ENCODE results near the gene FRMD1.

Gene FRMD1

DNA sequence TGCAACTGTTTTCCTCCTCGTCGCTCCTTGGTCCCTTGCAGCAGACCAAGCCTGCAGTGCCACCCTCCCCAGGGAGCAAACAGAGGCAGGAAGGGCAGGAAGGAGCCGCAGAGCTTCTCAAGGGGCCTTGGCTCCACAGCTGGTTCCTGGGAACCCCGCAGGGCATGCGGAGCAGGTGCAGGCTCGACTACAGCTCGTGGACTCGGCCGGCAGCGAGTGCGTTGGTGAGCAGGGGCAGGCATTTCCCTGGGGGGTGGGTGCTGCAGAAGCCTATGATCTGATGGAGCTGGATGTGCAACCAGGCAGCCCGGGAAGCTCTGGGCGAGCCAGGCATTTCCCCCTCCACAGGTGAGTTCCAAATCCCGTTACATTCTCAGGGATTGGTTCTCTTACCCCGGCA is 37.1 kb downstream of the FRMD1 start:
- no peak for DNase-seq (ENCODE audit: low read depth)
- TF ChIP-seq, protein P1, sequence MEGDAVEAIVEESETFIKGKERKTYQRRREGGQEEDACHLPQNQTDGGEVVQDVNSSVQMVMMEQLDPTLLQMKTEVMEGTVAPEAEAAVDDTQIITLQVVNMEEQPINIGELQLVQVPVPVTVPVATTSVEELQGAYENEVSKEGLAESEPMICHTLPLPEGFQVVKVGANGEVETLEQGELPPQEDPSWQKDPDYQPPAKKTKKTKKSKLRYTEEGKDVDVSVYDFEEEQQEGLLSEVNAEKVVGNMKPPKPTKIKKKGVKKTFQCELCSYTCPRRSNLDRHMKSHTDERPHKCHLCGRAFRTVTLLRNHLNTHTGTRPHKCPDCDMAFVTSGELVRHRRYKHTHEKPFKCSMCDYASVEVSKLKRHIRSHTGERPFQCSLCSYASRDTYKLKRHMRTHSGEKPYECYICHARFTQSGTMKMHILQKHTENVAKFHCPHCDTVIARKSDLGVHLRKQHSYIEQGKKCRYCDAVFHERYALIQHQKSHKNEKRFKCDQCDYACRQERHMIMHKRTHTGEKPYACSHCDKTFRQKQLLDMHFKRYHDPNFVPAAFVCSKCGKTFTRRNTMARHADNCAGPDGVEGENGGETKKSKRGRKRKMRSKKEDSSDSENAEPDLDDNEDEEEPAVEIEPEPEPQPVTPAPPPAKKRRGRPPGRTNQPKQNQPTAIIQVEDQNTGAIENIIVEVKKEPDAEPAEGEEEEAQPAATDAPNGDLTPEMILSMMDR (IDR thresholded peaks at IDR 0.05; ENCODE audit: insufficient read depth, low read depth, low read length, missing control alignments): no peak
- no peak overlapping the region for H3K4me3 ChIP-seq (ENCODE audit: low read length)

DNA sequence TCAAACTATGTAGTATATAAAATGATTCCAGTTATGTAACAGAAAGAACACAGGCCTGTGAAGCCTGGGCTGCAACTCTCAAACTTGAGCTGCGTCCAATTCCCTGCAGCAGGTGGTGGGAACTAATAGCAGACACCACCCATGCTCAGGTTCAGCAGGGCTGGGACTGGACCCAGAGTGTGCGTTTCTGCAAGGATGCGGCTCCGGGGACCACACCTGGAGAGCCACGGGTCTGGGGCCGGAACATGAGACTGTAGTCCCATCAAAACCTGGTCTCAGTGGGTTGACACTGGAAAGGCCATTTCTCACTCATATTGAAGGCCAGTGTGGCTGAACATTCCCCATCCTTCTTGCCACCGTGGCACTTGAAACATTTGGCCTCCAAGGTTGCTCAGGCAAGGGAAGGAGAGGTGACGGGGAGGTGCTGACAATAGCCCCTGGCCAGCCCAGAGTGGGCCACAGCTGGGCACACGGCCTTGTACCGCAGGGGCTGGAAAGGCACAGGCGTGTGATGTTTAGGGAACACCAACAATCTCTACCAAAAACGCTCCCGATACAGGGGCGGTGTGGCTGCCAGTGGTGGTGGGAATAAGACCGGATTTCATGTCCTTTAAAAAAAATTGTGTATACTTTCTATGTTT is 38.0 kb downstream of the FRMD1 start:
- no peak for DNase-seq (ENCODE audit: low read depth)
- TF ChIP-seq, protein P1 (IDR thresholded peaks at IDR 0.05; ENCODE audit: insufficient read depth, low read depth, low read length, missing control alignments): no peak
- H3K4me3 ChIP-seq (ENCODE audit: low read length): no peak overlapping the region

DNA sequence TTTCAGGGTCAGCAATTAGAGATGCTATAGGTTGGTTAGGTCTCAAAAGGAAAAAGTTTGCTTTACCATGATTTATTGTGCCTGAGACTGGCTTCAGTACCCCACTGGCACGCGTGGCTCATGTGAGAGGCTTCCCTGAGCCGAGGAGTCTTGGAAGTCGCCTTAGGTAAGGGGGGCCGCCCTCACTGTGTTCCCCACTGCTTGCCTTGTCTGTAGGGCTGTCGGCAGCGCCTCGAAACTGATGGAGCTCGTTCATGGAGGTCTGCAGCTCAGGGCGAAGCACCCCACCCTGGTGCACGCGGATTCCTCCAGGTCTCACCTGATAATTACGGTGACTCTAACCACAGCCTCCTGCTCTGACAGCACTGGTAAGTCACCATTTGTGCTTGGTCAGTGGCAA is 39.2 kb downstream of the FRMD1 start:
- H3K4me3 ChIP-seq (ENCODE audit: low read length): no peak overlapping the region
- no peak for DNase-seq (ENCODE audit: low read depth)
- TF ChIP-seq, protein P1 (IDR thresholded peaks at IDR 0.05; ENCODE audit: insufficient read depth, low read depth, low read length, missing control alignments): no peak

DNA sequence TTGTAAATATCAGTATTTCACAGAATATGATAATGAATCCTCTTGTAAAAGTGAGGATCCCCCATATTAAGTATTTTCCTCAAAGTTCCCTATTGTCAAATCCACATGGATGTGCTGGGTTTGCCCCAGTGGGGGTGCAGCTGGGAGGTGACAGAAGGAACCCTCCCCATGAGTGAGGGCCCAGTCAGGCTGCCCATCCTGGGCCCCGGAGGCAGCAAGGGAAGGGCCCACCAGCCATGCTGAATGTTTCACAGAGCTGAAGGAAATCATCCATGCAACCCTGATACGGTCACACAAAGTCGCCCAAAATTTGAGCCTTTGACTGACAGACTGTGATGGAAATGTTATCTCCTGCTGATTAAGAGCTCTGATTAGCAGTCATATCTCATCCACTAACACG is 39.7 kb downstream of the FRMD1 start:
- DNase-seq (ENCODE audit: low read depth): no peak
- TF ChIP-seq, protein P1 (IDR thresholded peaks at IDR 0.05; ENCODE audit: insufficient read depth, low read depth, low read length, missing control alignments): no peak
- H3K4me3 ChIP-seq (ENCODE audit: low read length): no peak overlapping the region

GRCh38 chr6:168038576-168039140 is 40.4 kb downstream of the FRMD1 start:
- no peak for DNase-seq (ENCODE audit: low read depth)
- TF ChIP-seq, protein P1 (IDR thresholded peaks at IDR 0.05; ENCODE audit: insufficient read depth, low read depth, low read length, missing control alignments): no peak
- no peak overlapping the region for H3K4me3 ChIP-seq (ENCODE audit: low read length)

- TF ChIP-seq, protein P1 (IDR thresholded peaks at IDR 0.05; ENCODE audit: insufficient read depth, low read depth, low read length, missing control alignments): no peak
- H3K4me3 ChIP-seq (ENCODE audit: low read length): no peak overlapping the region
- peak; percentile 48 for DNase-seq (ENCODE audit: low read depth)
Measured at GRCh38 chr6:168037856-168038255, 41.2 kb downstream of the FRMD1 start.

DNA sequence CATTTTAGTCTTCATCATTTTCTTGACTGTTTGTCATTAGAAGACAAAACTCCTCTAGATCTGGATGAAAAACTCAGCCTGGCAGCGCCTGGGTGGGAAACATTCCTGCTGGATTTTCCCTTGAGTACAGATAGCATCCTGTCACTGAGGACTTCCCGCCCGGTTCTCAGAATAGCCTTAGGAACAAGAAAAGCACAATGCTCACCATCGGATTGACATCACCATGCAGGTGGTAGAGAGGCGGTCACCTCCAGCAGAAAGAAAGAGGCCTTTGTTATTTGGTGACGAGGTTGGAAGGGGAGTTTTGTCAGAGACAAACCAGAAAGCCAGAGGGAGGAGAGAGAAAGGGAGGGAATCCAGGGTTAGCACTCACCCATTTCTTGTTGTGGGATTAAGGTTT is 41.8 kb downstream of the FRMD1 start:
- H3K4me3 ChIP-seq (ENCODE audit: low read length): no peak overlapping the region
- TF ChIP-seq, protein P1 (IDR thresholded peaks at IDR 0.05; ENCODE audit: insufficient read depth, low read depth, low read length, missing control alignments): no peak
- no peak for DNase-seq (ENCODE audit: low read depth)

Measured in epithelial cell of esophagus (primary cell).